HG03097 (cell line): ENCODE measurements around the gene AGL.
"Not testable (repeated sequence)": the region's sequence is repeated elsewhere in the genome, so short reads cannot be mapped to it uniquely, and the experiment has no call there.

Experiments
- ATAC-seq: cut with Tn5 transposase; IDR thresholded peaks from one replicate; pipeline ENCODE4 v1.9.1; 2021; ENCODE audit not compliant: unreplicated experiment, low FRiP score

Gene AGL

GRCh38 chr1:99935534-99935933, 85.4 kb downstream of the AGL start:
- ATAC-seq, result no peak

GRCh38 chr1:99936071-99936470, 85.9 kb downstream of the AGL start:
- no peak for ATAC-seq

GRCh38 chr1:99942723-99943122, 92.6 kb downstream of the AGL start:
- ATAC-seq, result no peak

- ATAC-seq, result no peak
Measured at GRCh38 chr1:99943223-99943794, 93.1 kb downstream of the AGL start.

- no peak for ATAC-seq
Measured at GRCh38 chr1:99944192-99944591, 94.0 kb downstream of the AGL start.

- ATAC-seq, result no peak
Measured at GRCh38 chr1:99945174-99945573, 95.0 kb downstream of the AGL start.

GRCh38 chr1:99950486-99950885, 100.3 kb downstream of the AGL start:
- ATAC-seq, result no peak

GRCh38 chr1:99952522-99952921, 102.4 kb downstream of the AGL start:
- ATAC-seq, result no peak

GRCh38 chr1:99955375-99955774, 105.2 kb downstream of the AGL start:
- no peak for ATAC-seq

- ATAC-seq, result no peak
Measured at GRCh38 chr1:99956755-99957154, 106.6 kb downstream of the AGL start.

- no peak for ATAC-seq
Measured at GRCh38 chr1:99957818-99958217, 107.7 kb downstream of the AGL start.

GRCh38 chr1:99959189-99959705, 109.1 kb downstream of the AGL start:
- ATAC-seq, result not testable (repeated sequence)

GRCh38 chr1:99960260-99960659, 110.1 kb downstream of the AGL start:
- ATAC-seq, result not testable (repeated sequence)

GRCh38 chr1:99963041-99963795, 113.1 kb downstream of the AGL start:
- no peak for ATAC-seq

- ATAC-seq, result no peak
Measured at GRCh38 chr1:99964806-99965205, 114.6 kb downstream of the AGL start.

GRCh38 chr1:99965646-99966375, 115.7 kb downstream of the AGL start:
- no peak for ATAC-seq

- no peak for ATAC-seq
Measured at GRCh38 chr1:99968214-99968613, 118.1 kb downstream of the AGL start.

GRCh38 chr1:99969260-99969728, 119.1 kb downstream of the AGL start:
- peak; percentile 1 for ATAC-seq

GRCh38 chr1:99969729-99970621, 119.8 kb downstream of the AGL start, which contains the start of gene SLC35A3:
Gene SLC35A3, plus strand, starts transcription at chr1:99969996. Its CDS starts 23,559 bp downstream, at chr1:99993555.
- ATAC-seq, result peak; percentile 95

GRCh38 chr1:99970713-99971255, 120.6 kb downstream of the AGL start:
- ATAC-seq, result no peak
